ENCODE data around the gene EML6. TPM values are rescaled to one million over a fixed set of nuclear protein-coding genes. Genes with fewer than 3 reads are reported as not detected.

The EML6 gene
- total and polyA plus RNA-seq, 10 of the 15 experiments (the other 5 are each of a cell fraction or from before 2014, with no cell fraction given) = 0.09 to 0.67 (median 0.21) TPM

DNA sequence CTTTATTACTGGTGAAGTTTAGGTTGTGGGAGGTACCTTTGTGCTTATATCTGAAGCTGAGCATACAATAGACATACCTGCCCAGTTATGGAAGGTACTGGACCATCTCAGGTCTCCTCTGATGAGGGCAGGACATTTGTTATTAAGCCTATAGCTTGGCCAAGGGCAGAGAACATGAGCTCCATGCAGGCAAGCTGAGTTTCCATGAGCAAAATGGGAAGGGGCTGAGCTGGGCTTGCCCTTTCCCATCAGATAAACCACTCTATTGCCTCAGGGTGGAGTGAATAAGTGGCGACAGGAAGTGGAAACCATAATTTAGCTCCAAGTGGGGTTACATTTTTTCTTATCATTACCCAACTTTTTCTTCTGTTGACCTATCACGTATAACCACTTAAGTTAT, 39.9 kb upstream of the EML6 start:
- in situ Hi-C loops (cut with MboI) (no loop called here), intact Hi-C loops (cut with micrococcal nuclease; ENCODE audit: unreplicated experiment) (no loop called here)
- Histone ChIP-seq H3K9me3 (replicated peaks; ENCODE audit: control insufficient read depth, insufficient read depth, low read length) (peaks cover 4% of the 10 kb centered on the region; the same call in 2 of the 3 replicates), H3K4me1 (ENCODE audit: control insufficient read depth, insufficient read depth, low read length) (peaks cover 20% of the 10 kb centered on the region), H3K27ac (ENCODE audit: control insufficient read depth, insufficient read depth) (no peak overlapping the region), H3K4me2 (ENCODE audit: control insufficient read depth, insufficient read depth) (no peak overlapping the region), H3K79me2 (ENCODE audit: control insufficient read depth, insufficient read depth, low read length) (no peaks in the 10 kb centered on the region), H3K36me3 (ENCODE audit: control insufficient read depth in 2 of 2, insufficient read depth in 2 of 2, low read length in 1 of 2) (no peaks in the 10 kb centered on the region), H3K9ac (ENCODE audit: control insufficient read depth, insufficient read depth, low read length) (no peak overlapping the region), H4K20me1 (ENCODE audit: control insufficient read depth, insufficient read depth) (no peaks in the 10 kb centered on the region), H2AFZ (ENCODE audit: control insufficient read depth, low read depth, low read length) (no peak overlapping the region), H3K4me3 (no peak overlapping the region), H3K27me3 (replicated peaks in 1 of 2; ENCODE audit: control insufficient read depth in 2 of 2, insufficient read depth in 2 of 2, low read length in 1 of 2) (no peaks in the 10 kb centered on the region; a peak in 1 of 4 replicates)
- TF ChIP-seq ZNF207 (IDR thresholded peaks at IDR 0.05; ENCODE audit: borderline replicate concordance) = no peak
- TF ChIP-seq ZNF622 (IDR thresholded peaks at IDR 0.05) = no peak
- no peak for TF ChIP-seq PAX5 (IDR thresholded peaks at IDR 0.05; ENCODE audit: borderline replicate concordance, low read depth, low read length)
- TF ChIP-seq SUZ12 (IDR thresholded peaks at IDR 0.05; ENCODE audit: unreplicated experiment) = no peak
- TF ChIP-seq ASH2L (IDR thresholded peaks at IDR 0.05; ENCODE audit: borderline replicate concordance, low read depth) = no peak
- TF ChIP-seq RCOR1 (conservative IDR thresholded peaks at IDR 0.05; ENCODE audit: low read depth, low read length) = no peak
- POLR2A ChIA-PET = no interaction called here
- RAD21 ChIA-PET (ENCODE audit: unreplicated experiment) = interaction anchor here (1.1 to 1.4 kb wide), 2 partner anchors 21 to 121 kb away, joined by 3 to 8 read pairs; no protein-coding TSS in a partner anchor
- CTCF ChIA-PET = interaction anchor here (1.1 to 2.2 kb wide), 5 partner anchors 9 to 25 kb away, joined by 3 to 14 read pairs (median 7); no protein-coding TSS in a partner anchor
- ATAC-seq = no peak
- SMC1A ChIA-PET (ENCODE audit: uncharacterized antibody, unreplicated experiment) = interaction anchor here (0.7 to 1.4 kb wide), 6 partner anchors 7 to 159 kb away, joined by 3 to 4 read pairs (median 3); no protein-coding TSS in a partner anchor
- DNase-seq (ENCODE audit: low read depth, low spot score) = no peak
- 79% methylated on average over 2 of the region's 2 CpGs for WGBS (ENCODE audit: insufficient coverage, insufficient replicate concordance, low lambda C conversion rate, missing lambda C conversion rate)
- BruUV-seq (replicated peaks) = no TSS peak
- no peak for FAIRE-seq

GRCh38 chr2:54685263-54685775, 38.1 kb upstream of the EML6 start:
- WGBS (ENCODE audit: insufficient coverage, insufficient replicate concordance, low lambda C conversion rate, missing lambda C conversion rate) = 45% methylated on average over 4 of the region's 4 CpGs
- RAD21 ChIA-PET (ENCODE audit: unreplicated experiment) = interaction anchor here (1.0 kb wide), 1 partner anchor 19 kb away, joined by 3 read pairs; no protein-coding TSS in a partner anchor

More at GRCh38 chr2:54685263-54685775, 38.1 kb upstream of the EML6 start:
- Histone ChIP-seq H3K4me2 (ENCODE audit: control insufficient read depth, insufficient read depth) (no peak overlapping the region), H3K4me3 (no peak overlapping the region), H3K4me1 (ENCODE audit: control insufficient read depth, insufficient read depth, low read length) (peaks cover 14% of the 10 kb centered on the region), H3K27me3 (replicated peaks in 1 of 2; ENCODE audit: control insufficient read depth in 2 of 2, insufficient read depth in 2 of 2, low read length in 1 of 2) (no peaks in the 10 kb centered on the region; a peak in 1 of 4 replicates), H3K79me2 (ENCODE audit: control insufficient read depth, insufficient read depth, low read length) (no peaks in the 10 kb centered on the region), H3K36me3 (ENCODE audit: control insufficient read depth in 2 of 2, insufficient read depth in 2 of 2, low read length in 1 of 2) (no peaks in the 10 kb centered on the region), H3K9me3 (replicated peaks; ENCODE audit: control insufficient read depth, insufficient read depth, low read length) (peaks cover 4% of the 10 kb centered on the region; the same call in 2 of the 3 replicates), H4K20me1 (ENCODE audit: control insufficient read depth, insufficient read depth) (no peaks in the 10 kb centered on the region), H3K9ac (ENCODE audit: control insufficient read depth, insufficient read depth, low read length) (no peak overlapping the region), H3K27ac (ENCODE audit: control insufficient read depth, insufficient read depth) (no peak overlapping the region), H2AFZ (ENCODE audit: control insufficient read depth, low read depth, low read length) (no peak overlapping the region)
- ATAC-seq (no peak), DNase-seq (ENCODE audit: low read depth, low spot score) (no peak), FAIRE-seq (no peak)
- ChIA-PET POLR2A (no interaction called here), CTCF (interaction anchor here (0.7 to 1.9 kb wide), 4 partner anchors 8 to 183 kb away, joined by 3 to 7 read pairs (median 3); no protein-coding TSS in a partner anchor), SMC1A (ENCODE audit: uncharacterized antibody, unreplicated experiment) (interaction anchor here (1.2 to 4.1 kb wide), 3 partner anchors 9 to 19 kb away, joined by 3 to 23 read pairs (median 7); no protein-coding TSS in a partner anchor)
- in situ Hi-C loops (cut with MboI) = no loop called here
- BruUV-seq (replicated peaks) = no TSS peak
- intact Hi-C loops (cut with micrococcal nuclease; ENCODE audit: unreplicated experiment) = no loop called here
- TF ChIP-seq PKNOX1 (IDR thresholded peaks at IDR 0.05) = no peak
- TF ChIP-seq IRF3 (IDR thresholded peaks at IDR 0.05) = no peak
- TF ChIP-seq CREM (IDR thresholded peaks at IDR 0.05; ENCODE audit: low read depth) = no peak
- no peak for TF ChIP-seq IKZF2 (IDR thresholded peaks at IDR 0.05)
- TF ChIP-seq RUNX3 (IDR thresholded peaks at IDR 0.05; ENCODE audit: low read length) = no peak
- TF ChIP-seq ATF7 (IDR thresholded peaks at IDR 0.05; ENCODE audit: low read depth) = no peak
- no peak for TF ChIP-seq CREB1 (IDR thresholded peaks at IDR 0.05; ENCODE audit: low read depth)
- TF ChIP-seq NFIC (IDR thresholded peaks at IDR 0.05; ENCODE audit: low read depth, low read length) = no peak
- no peak for TF ChIP-seq TCF7 (IDR thresholded peaks at IDR 0.05; ENCODE audit: borderline replicate concordance)
- no peak for TF ChIP-seq ASH2L (IDR thresholded peaks at IDR 0.05; ENCODE audit: borderline replicate concordance, low read depth)

Data from GM12878 (cell line).